ENCODE data around the gene CABP4.
"Not testable (repeated sequence)": the region's sequence is repeated elsewhere in the genome, so short reads cannot be mapped to it uniquely, and the experiment has no call there.

CABP4 gene

GRCh38 chr11:67419325-67420049 lies 35.7 kb upstream of the CABP4 start:
- DNase-seq: no peak

- DNase-seq: peak; percentile 82
These were observed 35.0 kb upstream of the CABP4 start for GRCh38 chr11:67420147-67420645.

- DNase-seq: peak; percentile 100
These were observed 34.3 kb upstream of the CABP4 start for GRCh38 chr11:67420646-67421429.

- no peak for DNase-seq
These were observed 33.6 kb upstream of the CABP4 start for GRCh38 chr11:67421430-67422031.

GRCh38 chr11:67422891-67423290 lies 32.3 kb upstream of the CABP4 start:
- DNase-seq: no peak

- no peak for DNase-seq
These were observed 31.7 kb upstream of the CABP4 start for GRCh38 chr11:67423466-67423865.

GRCh38 chr11:67423891-67424613 lies 31.1 kb upstream of the CABP4 start:
- DNase-seq: no peak

- not testable (repeated sequence) for DNase-seq
These were observed 27.7 kb upstream of the CABP4 start for GRCh38 chr11:67427364-67427859.

- peak; percentile 100 for DNase-seq
These were observed 26.8 kb upstream of the CABP4 start, which contains the start of gene RPS6KB2 for GRCh38 chr11:67428052-67429001. Gene RPS6KB2, plus strand, starts transcription at chr11:67428494. Its CDS starts 52 bp downstream, at chr11:67428546.

GRCh38 chr11:67429038-67429668 lies 26.0 kb upstream of the CABP4 start:
- DNase-seq: no peak

GRCh38 chr11:67429722-67430121 lies 25.4 kb upstream of the CABP4 start:
- no peak for DNase-seq

- DNase-seq: no peak
These were observed 23.6 kb upstream of the CABP4 start for GRCh38 chr11:67431346-67432249.

- peak; percentile 61 for DNase-seq
These were observed 22.4 kb upstream of the CABP4 start for GRCh38 chr11:67432655-67433349.

GRCh38 chr11:67433536-67434394 lies 21.4 kb upstream of the CABP4 start:
- peak; percentile 78 for DNase-seq

GRCh38 chr11:67434395-67434881 lies 20.7 kb upstream of the CABP4 start:
- DNase-seq: peak; percentile 86

- peak; percentile 81 for DNase-seq
These were observed 20.0 kb upstream of the CABP4 start for GRCh38 chr11:67435031-67435726.
